Head of caudate nucleus (tissue), 42 donors: ENCODE measurements around the gene EMID1.

Experiments
- DNase-seq, 42 donors: peaks; one replicate each; pipeline versions ENCODE4 v3.0.0 to v3.0.0-alpha.2; 2020 to 2021; ENCODE audit warnings: mixed read lengths in 7 of 42
- intact Hi-C: fragments of 100-400 bp; cut with DNase I; formaldehyde crosslinking; loops from one replicate; pipeline ENCODE4 v1.15.0; 2022

Gene EMID1

GRCh38 chr22:29190051-29190450, 15.6 kb upstream of the EMID1 start:
- no peak for DNase-seq
- intact Hi-C loops: no loop called here

GRCh38 chr22:29190918-29191317, 14.8 kb upstream of the EMID1 start:
- no peak for DNase-seq
- intact Hi-C loops: no loop called here

- intact Hi-C loops: no loop called here
- DNase-seq: no peak
Measured at GRCh38 chr22:29193021-29193420, 12.7 kb upstream of the EMID1 start.

- intact Hi-C loops: no loop called here
- DNase-seq: no peak
Measured at GRCh38 chr22:29194184-29194583, 11.5 kb upstream of the EMID1 start.

- intact Hi-C loops: no loop called here
Measured at GRCh38 chr22:29195118-29195963, 10.4 kb upstream of the EMID1 start.

GRCh38 chr22:29195964-29196666, 9.6 kb upstream of the EMID1 start:
- no peak for DNase-seq
- intact Hi-C loops: no loop called here

More at GRCh38 chr22:29195118-29195963, 10.4 kb upstream of the EMID1 start:
- DNase-seq: no peak

GRCh38 chr22:29197096-29197495, 8.6 kb upstream of the EMID1 start:
- intact Hi-C loops: no loop called here
- no peak for DNase-seq

- DNase-seq: no peak
- intact Hi-C loops: no loop called here
Measured at GRCh38 chr22:29198240-29198639, 7.5 kb upstream of the EMID1 start.

GRCh38 chr22:29199702-29200400, 5.8 kb upstream of the EMID1 start:
- intact Hi-C loops: no loop called here
- no peak for DNase-seq

GRCh38 chr22:29200901-29201300, 4.8 kb upstream of the EMID1 start:
- no peak for DNase-seq
- intact Hi-C loops: no loop called here

- DNase-seq: no peak
- intact Hi-C loops: no loop called here
Measured at GRCh38 chr22:29201782-29202181, 3.9 kb upstream of the EMID1 start.

GRCh38 chr22:29202212-29203192, 3.2 kb upstream of the EMID1 start:
- peak in 35 of 42 donors; percentile 13 to 69 (median 43) for DNase-seq
- intact Hi-C loops: no loop called here

- DNase-seq: no peak
- intact Hi-C loops: no loop called here
Measured at GRCh38 chr22:29203488-29204454, 1.9 kb upstream of the EMID1 start.

- no peak for DNase-seq
- intact Hi-C loops: no loop called here
Measured at GRCh38 chr22:29204455-29205183, 1.1 kb upstream of the EMID1 start.

- intact Hi-C loops: no loop called here
- DNase-seq: no peak
Measured at GRCh38 chr22:29205252-29205593, 473 bp upstream of the EMID1 start.

GRCh38 chr22:29206372-29207242, 911 bp downstream of the EMID1 start:
- intact Hi-C loops: no loop called here
- DNase-seq: no peak
